Prostate gland (tissue), 2 donors: ENCODE results near the gene BBOF1.

Experiments used
- CTCF ChIP-seq, 4 experiments: fragments of 200-600 bp in 2 of 4; fragments of 450-650 bp in 2 of 4; sonication (generic) in 2 of 4; IDR thresholded peaks; 1 replicate in 3 of 4; 2 replicates in 1 of 4; pipeline ENCODE4 v1.5.1; 2016 to 2019; ENCODE audit warnings: antibody characterized with exemption in 4 of 4, mild to moderate bottlenecking in 2 of 4, moderate library complexity in 2 of 4
- POLR2A ChIP-seq: fragments of 450-650 bp; IDR thresholded peaks from one replicate; pipeline ENCODE4 v1.6.1; 2016; ENCODE audit warnings: antibody characterized with exemption, mild to moderate bottlenecking
- POLR2AphosphoS5 ChIP-seq: sonication (generic); formaldehyde crosslinking; IDR thresholded peaks from one replicate; pipeline ENCODE4 v1.6.1; 2017; ENCODE audit warnings: antibody characterized with exemption

DNA sequence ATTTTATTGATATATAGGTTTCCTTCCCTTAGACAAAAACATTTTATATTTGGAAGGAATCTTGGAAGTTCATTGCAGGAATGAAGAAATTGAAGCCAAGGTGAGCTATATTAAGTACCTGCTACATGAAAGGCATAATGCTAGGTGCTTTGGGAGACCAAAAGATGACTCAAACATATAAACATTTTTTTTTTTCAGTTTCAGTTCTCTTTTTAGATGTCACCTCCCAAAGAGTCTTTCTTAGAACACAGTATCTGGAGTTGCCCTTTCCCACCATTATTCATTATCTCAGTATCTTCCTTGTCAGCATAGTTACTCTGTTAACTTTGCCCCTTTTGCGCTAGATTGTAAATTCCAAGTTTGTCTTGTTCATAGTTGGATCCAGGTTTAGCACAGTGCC is 66.7 kb downstream of the BBOF1 start:
- no peak for TF ChIP-seq CTCF (IDR thresholded peaks at IDR 0.05)
- TF ChIP-seq POLR2AphosphoS5, result no peak
- TF ChIP-seq POLR2A, result no peak
